ENCODE results near the gene XRCC1.

GRCh38 chr19:43589277-43589676 lies 13.9 kb upstream of the XRCC1 start:
- TF ChIP-seq CTCF (IDR thresholded peaks at IDR 0.05; ENCODE audit: low read depth, low read length) (no peak), EZH2phosphoT487 (IDR thresholded peaks at IDR 0.05; ENCODE audit: low read depth) (no peak)
